B cell (primary cell): ENCODE measurements around the gene ADAMTS10. TPM values are rescaled to one million over a fixed set of nuclear protein-coding genes. Genes with fewer than 3 reads are reported as not detected.
A peak's percentile ranks its signal among the peaks of the same experiment; 100 is the strongest.

ENCODE experiments used
- ATAC-seq: fragments of 200-7000 bp; cut with Tn5 transposase; one replicate; pipeline ENCODE4 v1.10.0; 2021; ENCODE audit warnings: low read depth, mild to moderate bottlenecking, moderate number of reproducible peaks, moderate library complexity
- CTCF ChIA-PET: fragments of 350-600 bp; sonication (Branson Sonifier 250); formaldehyde crosslinking; loops from one replicate; lab custom pipeline; 2021; ENCODE audit warnings: antibody characterized with exemption, inconsistent platforms; lab: Charles Lee
- POLR2A ChIA-PET: fragments of 350-600 bp; sonication (Branson Sonifier 250); formaldehyde crosslinking; loops from one replicate; lab custom pipeline; 2021; ENCODE audit warnings: antibody characterized with exemption; lab: Charles Lee
- DNase-seq: peaks from one replicate; pipeline ENCODE4 v3.0.0; 2013
- H2AFZ ChIP-seq: 2 replicates; pipeline ENCODE4 v1.6.1; 2012; ENCODE audit warnings: mild to moderate bottlenecking, low read depth, low read length; ENCODE audit not compliant: insufficient read depth, poor library complexity, severe bottlenecking
- H3K27ac ChIP-seq, 2 donors: 1 replicate in 1 of 2; 2 replicates in 1 of 2; pipeline ENCODE4 v1.5.1; 2012 to 2013; ENCODE audit warnings: low read length in 2 of 2, mild to moderate bottlenecking in 2 of 2, moderate library complexity in 1 of 2
- H3K27me3 ChIP-seq, 4 experiments: fragments of 200-600 bp in 1 of 4; sonication (generic) in 1 of 4; replicated peaks in 1 of 4; 1 replicate in 2 of 4; 2 replicates in 2 of 4; pipeline versions ENCODE4 v1.6.1 to v1.7.0; 2013 to 2016; ENCODE audit warnings: low read length in 3 of 4, mild to moderate bottlenecking in 2 of 4, mixed read lengths in 1 of 4, moderate library complexity in 1 of 4; ENCODE audit not compliant: insufficient read depth in 4 of 4, control insufficient read depth in 3 of 4; ENCODE audit errors: control extremely low read depth in 1 of 4
- H3K36me3 ChIP-seq, 2 experiments: replicated peaks in 1 of 2; 1 replicate in 1 of 2; 2 replicates in 1 of 2; pipeline versions ENCODE4 v1.6.1 to v1.7.1; 2013; ENCODE audit warnings: low read length in 1 of 2; ENCODE audit not compliant: insufficient read depth in 2 of 2, control insufficient read depth in 1 of 2; ENCODE audit errors: control extremely low read depth in 1 of 2, extremely low read depth in 1 of 2
- H3K4me1 ChIP-seq, 2 donors: fragments of 200-600 bp in 1 of 2; sonication (generic) in 1 of 2; 1 replicate in 1 of 2; 2 replicates in 1 of 2; pipeline versions ENCODE4 v1.5.1 to v1.6.1; 2013 to 2017; ENCODE audit warnings: low read length in 2 of 2; ENCODE audit not compliant: control insufficient read depth in 2 of 2, insufficient read depth in 2 of 2
- H3K4me2 ChIP-seq: replicated peaks from 2 replicates; pipeline ENCODE3; 2012; ENCODE audit warnings: mild to moderate bottlenecking, low read depth, low read length; ENCODE audit not compliant: poor library complexity, severe bottlenecking
- H3K4me3 ChIP-seq, 5 experiments: fragments of 200-600 bp in 1 of 5; sonication (generic) in 1 of 5; 1 replicate in 3 of 5; 2 replicates in 2 of 5; pipeline versions ENCODE4 v1.5.1 to v1.7.0; 2011 to 2016; ENCODE audit warnings: low read length in 4 of 5, mild to moderate bottlenecking in 4 of 5, low read depth in 2 of 5, control low read depth in 1 of 5, moderate library complexity in 1 of 5; ENCODE audit not compliant: insufficient read depth in 1 of 5; ENCODE audit errors: control extremely low read depth in 1 of 5, extremely low read depth in 1 of 5
- H3K79me2 ChIP-seq: fragments of 200-600 bp; sonication (generic); one replicate; pipeline ENCODE4 v1.6.0; 2016; ENCODE audit warnings: low read length; ENCODE audit not compliant: control insufficient read depth, insufficient read depth
- H3K9ac ChIP-seq: fragments of 200-600 bp; sonication (generic); 2 replicates; pipeline ENCODE4 v1.6.1; 2017; ENCODE audit warnings: mild to moderate bottlenecking, low read length, moderate library complexity
- H3K9me3 ChIP-seq, 3 donors: one replicate each; pipeline versions ENCODE4 v1.6.1 to v1.7.1; 2013; ENCODE audit warnings: low read length in 2 of 3; ENCODE audit not compliant: control insufficient read depth in 2 of 3, insufficient read depth in 1 of 3; ENCODE audit errors: control extremely low read depth in 1 of 3
- H4K20me1 ChIP-seq: 2 replicates; pipeline ENCODE4 v1.6.0; 2012; ENCODE audit warnings: mild to moderate bottlenecking, low read length; ENCODE audit not compliant: insufficient read depth, control insufficient read depth, poor library complexity, severe bottlenecking
- H3K27ac Mint-ChIP-seq: one replicate; pipeline ENCODE4 v1.8.0; 2021; ENCODE audit warnings: mixed read lengths
- H3K27me3 Mint-ChIP-seq: one replicate; pipeline ENCODE4 v1.8.0; 2021; ENCODE audit warnings: mixed read lengths
- H3K4me1 Mint-ChIP-seq: one replicate; pipeline ENCODE4 v1.8.0; 2021; ENCODE audit warnings: mixed read lengths
- H3K4me3 Mint-ChIP-seq: one replicate; pipeline ENCODE4 v1.8.0; 2021; ENCODE audit warnings: mixed read lengths
- H3K9me3 Mint-ChIP-seq: one replicate; pipeline ENCODE4 v1.8.0; 2022; ENCODE audit warnings: mixed read lengths; ENCODE audit not compliant: insufficient read depth
- CTCF ChIP-seq: fragments of 200-600 bp; IDR thresholded peaks from one replicate; pipeline ENCODE4 v1.8.0; 2022; ENCODE audit warnings: antibody characterized with exemption, mild to moderate bottlenecking
- EZH2 ChIP-seq: IDR thresholded peaks from 2 replicates; pipeline ENCODE4 v1.6.1; 2012; ENCODE audit warnings: borderline replicate concordance, low read depth, mild to moderate bottlenecking, moderate library complexity, low read length; ENCODE audit not compliant: insufficient read depth, poor library complexity, severe bottlenecking
- WGBS: methylation state at CpG from one replicate; pipeline ENCODE4 v1.1.5; 2013; ENCODE audit warnings: missing lambda C conversion rate; ENCODE audit not compliant: insufficient coverage; 5-methylcytosine and 5-hydroxymethylcytosine counted together
- intact Hi-C: fragments of 100-400 bp; cut with micrococcal nuclease; formaldehyde crosslinking; loops from one replicate; pipeline ENCODE4 v1.10.0; 2022
- polyA plus RNA-seq: library from polyadenylated mRNA; depleted of rRNA; stranded (reverse); fragments of >200 nt; gene quantifications from 2 replicates; pipeline ENCODE4 v1.2.3, GENCODE V29; 2012
- total RNA-seq, 2 donors: library from RNA; stranded (reverse); fragments of 120-200 nt in 1 of 2; gene quantifications; 1 replicate in 1 of 2; 2 replicates in 1 of 2; pipeline versions ENCODE4 v1.2.3 to v1.2.4, GENCODE V29; 2013 to 2022

Gene ADAMTS10
- total and polyA plus RNA-seq, 2 donors (not counting 1 experiment from before 2014, with no cell fraction given) = 0.59 to 1.8 TPM

- Mint-ChIP-seq H3K27ac (no peak overlapping the region), H3K9me3 (no peaks in the 10 kb centered on the region), H3K27me3 (peaks cover 40% of the 10 kb centered on the region), H3K4me3 (no peak overlapping the region), H3K4me1 (peaks cover 17% of the 10 kb centered on the region)
- peaks cover 0 to 29% (median 19%) of the 10 kb centered on the region in 4 experiments for H3K27me3 ChIP-seq
- intact Hi-C loops = no loop called here
- no peak overlapping the region for H2AFZ ChIP-seq
- DNase-seq = no peak
- WGBS = 58% methylated on average over 18 of the region's 18 CpGs
- no peaks in the 10 kb centered on the region for H4K20me1 ChIP-seq
- TF ChIP-seq CTCF (no peak), EZH2 (no peak)
- H3K4me2 ChIP-seq = no peak overlapping the region
- no peaks in the 10 kb centered on the region for H3K36me3 ChIP-seq
- ChIA-PET POLR2A (no interaction called here), CTCF (interaction anchor here (1.1 kb wide), 1 partner anchor 30 kb away, joined by 5 read pairs; no protein-coding TSS in a partner anchor)
- peaks cover 0 to 18% (median 0%) of the 10 kb centered on the region in 3 donors for H3K9me3 ChIP-seq
- no peaks in the 10 kb centered on the region for H3K79me2 ChIP-seq
- H3K4me1 ChIP-seq = peaks cover 16 to 22% of the 10 kb centered on the region in 2 donors
- H3K9ac ChIP-seq = no peak overlapping the region
- ATAC-seq = no peak
- H3K4me3 ChIP-seq = no peak overlapping the region
- H3K27ac ChIP-seq = no peak overlapping the region
Measured at GRCh38 chr19:8611391-8611876, 919 bp upstream of the ADAMTS10 start.

GRCh38 chr19:8610936-8611300 lies 403 bp upstream of the ADAMTS10 start:
- Histone ChIP-seq H3K4me2 (peak overlapping the region; percentile 90), H3K9me3 (peaks cover 0 to 18% (median 0%) of the 10 kb centered on the region in 3 donors), H3K27me3 (peaks cover 0 to 29% (median 19%) of the 10 kb centered on the region in 4 experiments), H3K4me3 (no peak overlapping the region), H3K9ac (peak overlapping the region; percentile 55), H3K79me2 (no peaks in the 10 kb centered on the region), H3K36me3 (no peaks in the 10 kb centered on the region), H3K4me1 (peaks cover 16 to 22% of the 10 kb centered on the region in 2 donors), H4K20me1 (no peaks in the 10 kb centered on the region), H2AFZ (no peak overlapping the region), H3K27ac (no peak overlapping the region)
- ATAC-seq = no peak
- Mint-ChIP-seq H3K9me3 (no peaks in the 10 kb centered on the region), H3K4me3 (no peak overlapping the region), H3K4me1 (peaks cover 17% of the 10 kb centered on the region), H3K27me3 (peaks cover 40% of the 10 kb centered on the region), H3K27ac (no peak overlapping the region)
- POLR2A ChIA-PET = no interaction called here
- intact Hi-C loops = no loop called here
- 0% methylated on average over 1 of the region's 9 CpGs for WGBS
- no peak for DNase-seq
- CTCF ChIA-PET = interaction anchor here (1.1 kb wide), 1 partner anchor 29 kb away, joined by 5 read pairs; no protein-coding TSS in a partner anchor
- TF ChIP-seq EZH2 (no peak), CTCF (no peak)
